Naive thymus-derived CD4-positive, alpha-beta T cell (primary cell): ENCODE measurements around the gene PBX1. TPM values are rescaled to one million over a fixed set of nuclear protein-coding genes. Genes with fewer than 3 reads are reported as not detected.

ENCODE experiments used
- ATAC-seq: fragments of 150-1000 bp; cut with Tn5 transposase; 2 replicates; pipeline ENCODE4 v1.10.0; 2021; ENCODE audit warnings: mild to moderate bottlenecking, moderate library complexity
- CTCF ChIA-PET: fragments of 350-600 bp; sonication (Branson Sonifier 250); formaldehyde crosslinking; loops from one replicate; lab custom pipeline; 2021; ENCODE audit warnings: antibody characterized with exemption; lab: Charles Lee
- POLR2A ChIA-PET: fragments of 350-600 bp; sonication (Branson Sonifier 250); formaldehyde crosslinking; loops from one replicate; lab custom pipeline; 2021; ENCODE audit warnings: antibody characterized with exemption, inconsistent platforms; lab: Charles Lee
- DNase-seq, 9 donors: peaks; one replicate each; pipeline versions ENCODE4 v3.0.0 to v3.0.0-alpha.2; 2020 to 2022; ENCODE audit warnings: mixed read lengths in 1 of 9
- H3K27ac ChIP-seq: one replicate; pipeline ENCODE4 v1.7.0; 2013; ENCODE audit warnings: mild to moderate bottlenecking, low read depth, low read length, moderate library complexity
- H3K27me3 ChIP-seq, 2 donors: one replicate each; pipeline ENCODE4 v1.7.0; 2013; ENCODE audit warnings: low read length in 2 of 2, mild to moderate bottlenecking in 2 of 2, moderate library complexity in 2 of 2; ENCODE audit not compliant: control insufficient read depth in 2 of 2, insufficient read depth in 2 of 2
- H3K36me3 ChIP-seq, 3 experiments: 1 replicate in 2 of 3; 2 replicates in 1 of 3; pipeline ENCODE4 v1.7.0; 2013; ENCODE audit warnings: low read length in 3 of 3, mild to moderate bottlenecking in 3 of 3, moderate library complexity in 1 of 3; ENCODE audit not compliant: insufficient read depth in 3 of 3, control insufficient read depth in 2 of 3
- H3K4me1 ChIP-seq, 2 donors: one replicate each; pipeline ENCODE4 v1.7.0; 2013; ENCODE audit warnings: low read length in 2 of 2, mild to moderate bottlenecking in 2 of 2, moderate library complexity in 1 of 2; ENCODE audit not compliant: control insufficient read depth in 2 of 2, insufficient read depth in 2 of 2
- H3K4me3 ChIP-seq: 2 replicates; pipeline ENCODE4 v1.7.0; 2013; ENCODE audit warnings: mild to moderate bottlenecking, low read length
- H3K9me3 ChIP-seq, 3 experiments: 1 replicate in 2 of 3; 2 replicates in 1 of 3; pipeline ENCODE4 v1.7.0; 2013; ENCODE audit warnings: low read length in 3 of 3; ENCODE audit not compliant: control insufficient read depth in 2 of 3
- H3K27ac Mint-ChIP-seq, 9 donors: one replicate each; pipeline ENCODE4 v1.8.0; 2020 to 2022; ENCODE audit warnings: mixed read lengths in 9 of 9, mild to moderate bottlenecking in 8 of 9, moderate library complexity in 5 of 9, inconsistent platforms in 2 of 9
- H3K27me3 Mint-ChIP-seq, 5 donors: one replicate each; pipeline ENCODE4 v1.8.0; 2021 to 2022; ENCODE audit warnings: mixed read lengths in 5 of 5, mild to moderate bottlenecking in 1 of 5
- H3K36me3 Mint-ChIP-seq, 5 donors: one replicate each; pipeline ENCODE4 v1.8.0; 2020 to 2022; ENCODE audit warnings: mixed read lengths in 5 of 5, mild to moderate bottlenecking in 3 of 5, inconsistent platforms in 1 of 5
- H3K4me1 Mint-ChIP-seq, 7 donors: one replicate each; pipeline ENCODE4 v1.8.0; 2020 to 2022; ENCODE audit warnings: mixed read lengths in 7 of 7, mild to moderate bottlenecking in 3 of 7, inconsistent platforms in 1 of 7
- H3K4me3 Mint-ChIP-seq, 10 donors: one replicate each; pipeline ENCODE4 v1.8.0; 2020 to 2022; ENCODE audit warnings: mild to moderate bottlenecking in 10 of 10, mixed read lengths in 10 of 10, moderate library complexity in 6 of 10, inconsistent platforms in 2 of 10
- H3K9me3 Mint-ChIP-seq, 11 donors: one replicate each; pipeline ENCODE4 v1.8.0; 2020 to 2022; ENCODE audit warnings: mixed read lengths in 11 of 11, mild to moderate bottlenecking in 4 of 11, inconsistent platforms in 1 of 11, moderate library complexity in 1 of 11
- intact Hi-C, 2 donors: fragments of 100-400 bp; cut with micrococcal nuclease; formaldehyde crosslinking; loops; one replicate each; pipeline ENCODE4 v1.15.1; 2023
- polyA plus RNA-seq, 2 donors: library from polyadenylated mRNA; unstranded; fragments of 300-500 nt; fragmentation: Illumina TruSeq; gene quantifications; one replicate each; pipeline ENCODE4 v1.2.3, GENCODE V29; 2021
- total RNA-seq, 6 experiments: library from RNA in 5 of 6; stranded (reverse) in 5 of 6; gene quantifications; 1 replicate in 5 of 6; 2 replicates in 1 of 6; pipeline ENCODE4 v1.2.3 and lab custom pipeline; 2021 to 2026

PBX1 gene
- total and polyA plus RNA-seq, 7 experiments from 2014 or later, result 0.02 to 2.9 (median 1.7) TPM; not detected in 1

- no peak overlapping the region for H3K4me3 Mint-ChIP-seq
- no peaks in the 10 kb centered on the region for H3K36me3 Mint-ChIP-seq
Observed at GRCh38 chr1:164806531-164806930, 247.5 kb downstream of the PBX1 start.

GRCh38 chr1:164813776-164814175 is 254.8 kb downstream of the PBX1 start:
- POLR2A ChIA-PET, result no interaction called here

More at GRCh38 chr1:164806531-164806930, 247.5 kb downstream of the PBX1 start:
- POLR2A ChIA-PET, result no interaction called here
- no peak for ATAC-seq
- H3K27me3 Mint-ChIP-seq, result no peaks in the 10 kb centered on the region
- Histone ChIP-seq H3K4me1 (no peaks in the 10 kb centered on the region), H3K4me3 (no peak overlapping the region), H3K36me3 (no peaks in the 10 kb centered on the region), H3K27ac (no peak overlapping the region), H3K9me3 (no peaks in the 10 kb centered on the region), H3K27me3 (no peaks in the 10 kb centered on the region)
- no peak for DNase-seq
- CTCF ChIA-PET, result no interaction called here
- H3K4me1 Mint-ChIP-seq, result no peaks in the 10 kb centered on the region
- intact Hi-C loops, result no loop called here
- peaks cover 0 to 2% (median 0%) of the 10 kb centered on the region in 11 donors for H3K9me3 Mint-ChIP-seq
- no peak overlapping the region for H3K27ac Mint-ChIP-seq

GRCh38 chr1:164821648-164822047 is 262.7 kb downstream of the PBX1 start:
- DNase-seq, result no peak
- Histone ChIP-seq H3K4me3 (no peak overlapping the region), H3K27me3 (no peaks in the 10 kb centered on the region), H3K9me3 (no peaks in the 10 kb centered on the region), H3K4me1 (no peaks in the 10 kb centered on the region), H3K27ac (no peak overlapping the region), H3K36me3 (no peaks in the 10 kb centered on the region)
- Mint-ChIP-seq H3K4me1 (no peaks in the 10 kb centered on the region), H3K4me3 (no peak overlapping the region), H3K36me3 (no peaks in the 10 kb centered on the region), H3K27ac (no peak overlapping the region), H3K9me3 (peaks cover 0 to 8% (median 3%) of the 10 kb centered on the region in 11 donors), H3K27me3 (peaks cover 0 to 7% (median 0%) of the 10 kb centered on the region in 5 donors)
- intact Hi-C loops, result no loop called here
- ChIA-PET CTCF (no interaction called here), POLR2A (no interaction called here)
- no peak for ATAC-seq

More at GRCh38 chr1:164813776-164814175, 254.8 kb downstream of the PBX1 start:
- Histone ChIP-seq H3K4me1 (no peaks in the 10 kb centered on the region), H3K27ac (no peak overlapping the region), H3K36me3 (no peaks in the 10 kb centered on the region), H3K4me3 (no peak overlapping the region), H3K9me3 (no peaks in the 10 kb centered on the region), H3K27me3 (no peaks in the 10 kb centered on the region)
- H3K27ac Mint-ChIP-seq, result no peak overlapping the region
- no peak for ATAC-seq
- DNase-seq, result no peak
- peaks cover 0 to 3% (median 0%) of the 10 kb centered on the region in 11 donors for H3K9me3 Mint-ChIP-seq
- intact Hi-C loops, result no loop called here
- H3K36me3 Mint-ChIP-seq, result no peaks in the 10 kb centered on the region
- H3K4me3 Mint-ChIP-seq, result no peak overlapping the region
- H3K27me3 Mint-ChIP-seq, result no peaks in the 10 kb centered on the region
- CTCF ChIA-PET, result no interaction called here
- no peaks in the 10 kb centered on the region for H3K4me1 Mint-ChIP-seq

GRCh38 chr1:164823486-164824279 is 264.7 kb downstream of the PBX1 start:
- H3K36me3 ChIP-seq, result no peaks in the 10 kb centered on the region

GRCh38 chr1:164824542-164824941 is 265.6 kb downstream of the PBX1 start:
- Histone ChIP-seq H3K4me1 (no peaks in the 10 kb centered on the region), H3K36me3 (no peaks in the 10 kb centered on the region), H3K9me3 (no peaks in the 10 kb centered on the region), H3K27ac (no peak overlapping the region), H3K27me3 (no peaks in the 10 kb centered on the region), H3K4me3 (no peak overlapping the region)
- no peaks in the 10 kb centered on the region for H3K36me3 Mint-ChIP-seq
- no peak overlapping the region for H3K4me3 Mint-ChIP-seq
- peaks cover 0 to 8% (median 2%) of the 10 kb centered on the region in 11 donors for H3K9me3 Mint-ChIP-seq
- DNase-seq, result no peak
- H3K27me3 Mint-ChIP-seq, result peaks cover 0 to 7% (median 0%) of the 10 kb centered on the region in 5 donors
- H3K4me1 Mint-ChIP-seq, result no peaks in the 10 kb centered on the region
- no peak overlapping the region for H3K27ac Mint-ChIP-seq
- intact Hi-C loops, result no loop called here
- POLR2A ChIA-PET, result no interaction called here
- CTCF ChIA-PET, result no interaction called here
- ATAC-seq, result no peak

More at GRCh38 chr1:164823486-164824279, 264.7 kb downstream of the PBX1 start:
- Mint-ChIP-seq H3K9me3 (peaks cover 0 to 8% (median 3%) of the 10 kb centered on the region in 11 donors), H3K4me1 (no peaks in the 10 kb centered on the region), H3K27ac (no peak overlapping the region), H3K4me3 (no peak overlapping the region), H3K27me3 (peaks cover 0 to 7% (median 0%) of the 10 kb centered on the region in 5 donors), H3K36me3 (no peaks in the 10 kb centered on the region)
- ChIA-PET POLR2A (no interaction called here), CTCF (no interaction called here)
- Histone ChIP-seq H3K9me3 (no peaks in the 10 kb centered on the region), H3K4me1 (no peaks in the 10 kb centered on the region), H3K4me3 (no peak overlapping the region), H3K27me3 (no peaks in the 10 kb centered on the region), H3K27ac (no peak overlapping the region)
- intact Hi-C loops, result no loop called here
- DNase-seq (no peak), ATAC-seq (no peak)

- Mint-ChIP-seq H3K27me3 (peaks cover 0 to 4% (median 0%) of the 10 kb centered on the region in 5 donors), H3K27ac (no peak overlapping the region), H3K9me3 (peaks cover 0 to 2% (median 0%) of the 10 kb centered on the region in 11 donors), H3K4me3 (no peak overlapping the region), H3K36me3 (no peaks in the 10 kb centered on the region), H3K4me1 (no peaks in the 10 kb centered on the region)
- CTCF ChIA-PET, result no interaction called here
- Histone ChIP-seq H3K9me3 (no peaks in the 10 kb centered on the region), H3K27ac (no peak overlapping the region), H3K4me1 (no peaks in the 10 kb centered on the region), H3K27me3 (no peaks in the 10 kb centered on the region), H3K36me3 (no peaks in the 10 kb centered on the region), H3K4me3 (no peak overlapping the region)
- ATAC-seq (no peak), DNase-seq (no peak)
- intact Hi-C loops, result no loop called here
- POLR2A ChIA-PET, result no interaction called here
Observed at GRCh38 chr1:164830628-164831027, 271.6 kb downstream of the PBX1 start.

- CTCF ChIA-PET, result no interaction called here
- Histone ChIP-seq H3K4me3 (no peak overlapping the region), H3K27me3 (no peaks in the 10 kb centered on the region), H3K36me3 (no peaks in the 10 kb centered on the region), H3K4me1 (no peaks in the 10 kb centered on the region), H3K27ac (no peak overlapping the region), H3K9me3 (no peaks in the 10 kb centered on the region)
- Mint-ChIP-seq H3K4me3 (no peak overlapping the region), H3K27ac (no peak overlapping the region), H3K27me3 (peaks cover 0 to 4% (median 0%) of the 10 kb centered on the region in 5 donors), H3K9me3 (peaks cover 0 to 4% (median 0%) of the 10 kb centered on the region in 11 donors), H3K4me1 (no peaks in the 10 kb centered on the region), H3K36me3 (no peaks in the 10 kb centered on the region)
- ATAC-seq, result no peak
- intact Hi-C loops, result no loop called here
- POLR2A ChIA-PET, result no interaction called here
- DNase-seq, result no peak
Observed at GRCh38 chr1:164834641-164835040, 275.7 kb downstream of the PBX1 start.
